Skin of body (tissue), 2 donors: ENCODE results near the gene RARG. TPM values are rescaled to one million over a fixed set of nuclear protein-coding genes. Genes with fewer than 3 reads are reported as not detected.
"Not testable (repeated sequence)": the region's sequence is repeated elsewhere in the genome, so short reads cannot be mapped to it uniquely, and the experiment has no call there.

Experiments
- DNase-seq: peaks from one replicate; lab custom pipeline; 2025; lab: John Stamatoyannopoulos, UW
- total RNA-seq: library from RNA; depleted of rRNA; stranded (reverse); fragments of >200 nt; gene quantifications from one replicate; pipeline ENCODE4 v1.2.3, GENCODE V29; 2014

RARG gene
- total RNA-seq, 1 donor from 2014 or later = 65.2 TPM

- DNase-seq = no peak
These were observed 58.8 kb downstream of the RARG start for GRCh38 chr12:53173085-53173715.

DNA sequence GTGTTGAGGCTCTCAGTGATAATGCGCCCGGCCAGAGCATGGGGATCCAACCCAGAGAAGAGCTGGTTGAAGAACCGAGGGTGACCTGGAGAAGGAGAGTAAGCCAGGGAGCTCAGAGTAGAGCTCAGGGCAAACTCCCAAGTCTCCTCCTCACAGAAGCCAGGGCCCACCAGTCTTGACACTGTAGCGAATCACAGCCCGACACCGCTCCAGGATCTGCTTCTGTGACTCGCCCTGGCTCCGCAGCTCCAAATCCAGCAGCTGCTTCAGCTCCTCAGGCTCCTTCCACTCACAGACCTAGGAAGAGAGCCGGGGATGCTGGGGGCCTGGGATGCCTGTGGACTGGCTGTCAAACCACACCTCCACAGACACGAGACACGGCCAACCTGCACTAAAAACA, 59.7 kb downstream of the RARG start:
- no peak for DNase-seq

DNA sequence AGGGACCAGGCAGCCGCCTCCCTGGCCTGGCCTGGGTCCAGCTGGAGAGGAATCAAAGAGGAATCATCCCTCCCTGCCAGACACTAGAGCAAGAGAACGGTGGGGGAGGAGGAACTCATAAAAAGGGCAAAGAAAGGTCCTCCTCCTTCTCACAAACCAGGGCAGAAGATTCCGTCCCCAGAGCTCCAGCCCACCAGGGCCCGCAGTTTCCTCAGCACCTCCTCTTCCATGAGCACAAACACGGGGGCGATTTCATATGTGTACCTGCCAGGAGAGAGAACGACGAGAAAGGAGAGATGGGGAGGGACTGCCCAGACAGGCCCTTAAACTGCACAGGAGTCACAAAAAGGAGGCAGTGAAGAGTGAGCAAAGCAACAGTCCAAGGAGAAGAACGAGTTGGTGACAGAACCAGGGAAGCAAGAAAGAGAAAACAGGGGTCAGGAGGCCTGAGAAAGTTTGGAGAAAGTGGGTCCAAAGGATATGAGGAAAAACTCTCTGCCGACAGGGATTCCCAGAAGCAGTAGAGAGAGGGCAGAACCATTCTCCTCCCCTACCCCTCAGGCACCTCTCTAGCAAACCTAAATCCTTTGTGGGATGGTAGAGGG, 60.2 kb downstream of the RARG start:
- no peak for DNase-seq

DNA sequence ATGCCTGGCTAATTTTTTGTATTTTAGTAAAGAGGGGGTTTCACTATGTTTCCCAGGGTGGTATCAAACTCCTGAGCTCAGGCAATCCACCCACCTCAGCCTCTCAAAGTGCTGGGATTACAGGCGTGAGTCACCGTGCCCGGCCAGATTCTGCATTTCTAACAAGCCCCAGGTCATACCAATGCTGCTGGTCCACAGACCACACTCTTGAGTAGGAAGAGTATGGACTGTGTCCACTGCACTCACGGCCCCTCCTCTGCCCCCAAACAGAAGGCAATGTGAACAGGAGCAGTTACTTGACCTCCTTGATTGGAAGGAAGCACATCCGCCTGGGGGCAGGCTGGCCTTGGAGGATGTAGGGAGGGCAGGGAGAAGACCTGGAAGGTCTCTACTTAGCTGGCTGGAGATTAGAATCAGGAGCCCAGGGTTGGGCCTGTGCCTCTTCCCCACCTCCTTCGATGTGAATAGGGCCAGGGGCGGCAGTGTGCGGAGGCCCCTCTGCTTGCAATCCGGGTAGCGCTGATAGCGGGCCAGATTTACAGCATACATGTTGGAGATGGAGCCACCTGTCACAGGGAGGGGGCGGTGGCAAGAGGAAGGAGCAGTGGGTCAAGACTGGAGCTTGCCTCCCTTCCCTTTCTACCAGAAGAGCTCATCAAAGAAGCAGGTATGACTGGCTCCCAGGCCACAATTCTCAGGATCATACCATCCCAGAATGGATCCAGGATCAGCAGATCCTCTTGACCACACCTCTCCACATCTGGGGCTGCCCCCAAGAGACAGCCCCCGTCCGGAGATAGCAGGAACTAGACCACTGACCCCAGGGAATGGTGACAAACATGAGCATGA, 60.9 kb downstream of the RARG start:
- no peak for DNase-seq

- no peak for DNase-seq
These were observed 61.8 kb downstream of the RARG start for GRCh38 chr12:53170215-53170614.

DNA sequence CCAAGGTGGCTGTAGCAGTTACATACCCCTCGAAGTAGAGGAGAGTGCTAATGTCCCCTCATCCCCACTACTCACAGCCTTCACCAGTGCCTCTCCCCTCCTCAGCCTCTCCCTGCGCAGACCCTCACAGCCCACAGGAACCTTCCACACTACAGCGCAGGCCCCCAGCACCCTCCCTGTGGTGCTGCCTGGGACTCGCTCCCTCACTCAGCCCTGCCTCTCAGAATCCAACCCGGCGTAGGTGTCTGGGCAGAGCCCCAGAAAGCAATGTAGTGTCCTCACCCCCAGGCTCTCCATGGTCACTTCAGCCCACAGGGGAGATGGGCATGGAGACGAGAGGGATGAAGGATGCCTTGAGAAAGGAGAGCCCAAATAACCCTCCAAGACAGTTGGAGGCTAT, 62.4 kb downstream of the RARG start:
- DNase-seq = no peak

GRCh38 chr12:53166837-53167236, 65.2 kb downstream of the RARG start:
- DNase-seq = no peak

DNA sequence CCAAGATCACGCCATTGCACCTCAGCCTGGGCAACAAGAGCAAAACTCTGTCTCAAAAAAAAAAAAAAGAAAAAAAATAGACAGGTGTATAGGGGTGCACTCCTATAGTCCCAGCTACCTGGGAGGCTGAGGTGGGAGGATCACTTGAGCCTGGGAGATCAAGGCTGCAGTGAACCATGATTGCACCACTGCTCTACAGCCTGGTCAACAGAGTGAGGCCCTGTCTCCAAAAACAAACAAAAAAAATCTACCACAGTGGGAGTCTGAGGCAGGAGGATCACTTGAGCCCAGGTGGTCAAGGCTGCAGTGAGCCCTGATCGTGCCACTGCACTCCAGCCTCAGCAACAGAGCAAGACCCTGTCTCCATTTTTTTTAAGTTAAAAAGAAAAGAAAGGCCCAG, 69.0 kb downstream of the RARG start:
- DNase-seq = not testable (repeated sequence)

DNA sequence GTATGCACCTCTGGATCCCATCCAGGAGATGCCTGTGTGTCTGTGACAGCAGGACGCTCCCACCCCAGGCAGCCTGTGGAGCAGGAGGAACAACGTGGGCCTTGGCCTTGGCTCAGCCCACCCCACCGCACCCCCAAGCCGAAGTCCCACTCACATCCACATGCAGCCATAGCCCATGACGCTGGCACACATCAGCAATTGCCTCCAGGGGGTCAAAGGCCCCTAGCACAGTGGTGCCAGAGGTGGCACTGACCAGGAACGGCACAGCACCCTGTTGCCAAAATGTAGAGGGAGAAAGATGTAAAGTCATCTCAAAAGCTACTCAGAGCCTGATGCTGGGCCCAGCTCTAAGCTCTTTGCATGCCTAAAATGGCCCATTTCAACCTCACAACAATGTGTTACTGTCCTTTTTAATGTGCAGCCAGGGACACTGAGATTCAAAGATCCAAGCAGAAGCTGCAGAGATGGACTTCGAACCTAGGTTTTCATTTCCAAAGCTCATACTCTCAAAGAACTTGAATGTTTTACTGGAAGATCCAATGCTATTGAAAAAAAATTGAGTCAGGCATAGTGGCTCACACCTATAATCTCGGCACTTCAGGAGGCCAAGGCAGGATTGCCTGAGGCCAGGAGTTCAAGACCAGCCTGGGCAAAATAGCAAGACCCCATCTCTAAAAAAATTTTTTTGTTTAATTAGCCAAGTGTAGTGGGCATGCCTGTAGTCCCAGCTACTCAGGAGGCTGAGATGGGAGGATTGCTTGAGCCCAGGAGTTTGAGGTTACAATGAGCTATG, 70.7 kb downstream of the RARG start:
- DNase-seq = no peak

- DNase-seq = no peak
These were observed 71.3 kb downstream of the RARG start for GRCh38 chr12:53160673-53161072.

Other genes starting within 250 kb of the RARG start
- gene EIF4B, start 225.8 kb downstream of the RARG start, total RNA-seq = 677 TPM
- 28.9 TPM for gene TNS2, start 182.1 kb downstream of the RARG start, total RNA-seq
- gene SPRYD3, start 152.8 kb downstream of the RARG start, total RNA-seq = 13.1 TPM
- gene IGFBP6, start 134.5 kb downstream of the RARG start, total RNA-seq = 27.7 TPM
- gene SOAT2, start 128.7 kb downstream of the RARG start, total RNA-seq = not detected
- 18.1 TPM for gene ZNF740, start 51.5 kb downstream of the RARG start, total RNA-seq
- 75.0 TPM for gene CSAD, start 51.3 kb downstream of the RARG start, total RNA-seq
- 2.5 TPM for gene ITGB7, start 25.0 kb downstream of the RARG start, total RNA-seq
- 5.6 TPM for gene ESPL1, start 36.1 kb upstream of the RARG start, total RNA-seq
- 421 TPM for gene PFDN5, start 63.3 kb upstream of the RARG start, total RNA-seq
- 19.8 TPM for gene MYG1, start 67.5 kb upstream of the RARG start, total RNA-seq
- gene AAAS, start 89.4 kb upstream of the RARG start, total RNA-seq = 28.0 TPM
- 0.30 TPM for gene SP7, start 104.1 kb upstream of the RARG start, total RNA-seq
- 43.6 TPM for gene SP1, start 148.0 kb upstream of the RARG start, total RNA-seq
- not detected for gene AMHR2, start 191.6 kb upstream of the RARG start, total RNA-seq
- 18.2 TPM for gene PRR13, start 209.5 kb upstream of the RARG start, total RNA-seq
- 304 TPM for gene PCBP2, start 219.9 kb upstream of the RARG start, total RNA-seq